Stimulated activated naive CD8-positive, alpha-beta T cell treated with anti-CD3 and anti-CD28 coated beads, Interleukin-15, Interleukin-2, amounts not matched to agents 100 U/mL and 50 U/mL, for 24 hours (primary cell): ENCODE data around the gene GRIA2.
"Not testable (repeated sequence)": the region's sequence is repeated elsewhere in the genome, so short reads cannot be mapped to it uniquely, and the experiment has no call there.

ENCODE experiments used
- ATAC-seq: fragments of 150-1000 bp; cut with Tn5 transposase; one replicate; pipeline ENCODE4 v1.10.0; 2021
- DNase-seq: peaks from one replicate; pipeline ENCODE4 v3.0.0; 2021

The GRIA2 gene

DNA sequence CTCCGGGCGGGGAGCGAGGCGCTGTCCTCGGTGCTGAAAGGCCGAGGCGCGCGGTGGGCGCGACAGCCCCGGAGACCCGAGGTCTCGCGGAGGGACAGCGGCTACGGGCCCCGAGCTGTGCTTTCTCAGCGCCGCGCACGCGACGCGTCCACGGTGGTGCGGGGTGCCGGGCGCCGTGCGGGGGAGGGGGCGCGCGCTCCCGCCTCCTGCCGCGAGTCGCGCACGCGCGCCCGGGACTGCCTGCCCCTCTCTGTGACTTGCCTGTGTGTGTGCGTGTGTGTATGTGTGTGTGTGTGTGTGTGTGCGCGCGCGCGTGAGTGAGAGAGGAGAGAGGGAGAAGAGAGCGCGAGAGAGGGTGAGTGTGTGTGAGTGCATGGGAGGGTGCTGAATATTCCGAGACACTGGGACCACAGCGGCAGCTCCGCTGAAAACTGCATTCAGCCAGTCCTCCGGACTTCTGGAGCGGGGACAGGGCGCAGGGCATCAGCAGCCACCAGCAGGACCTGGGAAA is at the start of gene GRIA2:
Gene GRIA2 (plus strand): TSS at position 358 of the 511 bp plus-strand sequence. CDS start 315 bp downstream, outside the sequence.
- peak; percentile 36 for ATAC-seq
- DNase-seq: peak; percentile 33

DNA sequence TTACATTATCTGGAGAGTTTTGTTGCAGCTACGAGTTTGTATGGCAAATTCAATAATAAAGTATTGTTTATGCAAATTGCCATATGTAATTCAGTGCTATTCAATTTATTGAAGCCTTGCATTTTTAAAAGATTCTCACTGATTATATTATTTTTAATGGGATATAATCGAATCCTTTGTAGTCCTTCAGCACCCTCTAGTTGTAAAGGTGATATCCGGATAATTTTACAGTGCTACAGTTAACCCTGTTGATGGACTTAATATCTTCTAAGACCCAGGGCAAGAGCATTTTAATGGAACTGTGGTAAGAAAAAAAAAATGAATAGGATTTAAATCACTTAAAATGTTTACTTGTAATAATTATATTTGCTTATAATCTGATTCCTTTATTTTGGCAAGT is 48.5 kb upstream of the GRIA2 start:
- ATAC-seq: no peak

DNA sequence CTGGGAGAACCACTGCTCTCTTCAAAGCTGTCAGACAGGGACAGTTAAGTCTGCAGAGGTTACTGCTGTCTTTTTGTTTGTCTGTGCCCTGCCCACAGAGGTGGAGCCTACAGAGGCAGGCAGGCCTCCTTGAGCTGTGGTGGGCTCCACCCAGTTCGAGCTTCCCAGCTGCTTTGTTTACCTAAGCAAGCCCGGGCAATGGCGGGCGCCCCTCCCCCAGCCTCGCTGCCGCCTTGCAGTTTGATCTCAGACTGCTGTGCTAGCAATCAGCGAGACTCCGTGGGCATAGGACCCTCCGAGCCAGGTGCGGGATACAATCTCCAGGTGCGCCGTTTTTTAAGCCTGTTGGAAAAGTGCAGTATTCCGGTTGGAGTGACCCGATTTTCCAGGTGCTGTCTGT is 40.3 kb upstream of the GRIA2 start:
- not testable (repeated sequence) for DNase-seq, ATAC-seq

More for the DNA sequence above, 48.5 kb upstream of the GRIA2 start:
- no peak for DNase-seq

DNA sequence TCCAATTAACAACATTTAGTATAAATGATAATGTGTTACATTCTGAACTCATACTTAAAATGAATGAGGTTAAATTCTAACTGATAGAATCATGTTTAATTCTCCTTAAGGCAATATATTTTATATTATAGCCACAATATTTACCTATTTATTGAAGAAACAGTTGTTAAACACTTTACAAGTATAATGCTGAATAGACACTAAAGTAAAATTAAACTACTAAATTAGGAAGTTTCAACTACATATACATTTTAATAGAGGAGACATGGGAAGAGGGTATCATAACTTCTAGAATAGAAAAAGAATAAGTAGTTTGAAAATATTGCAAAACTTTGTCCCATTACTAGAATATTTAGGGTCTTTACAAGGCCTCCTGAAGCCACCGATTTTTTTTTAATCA is 36.2 kb upstream of the GRIA2 start:
- DNase-seq (no peak), ATAC-seq (no peak)

DNA sequence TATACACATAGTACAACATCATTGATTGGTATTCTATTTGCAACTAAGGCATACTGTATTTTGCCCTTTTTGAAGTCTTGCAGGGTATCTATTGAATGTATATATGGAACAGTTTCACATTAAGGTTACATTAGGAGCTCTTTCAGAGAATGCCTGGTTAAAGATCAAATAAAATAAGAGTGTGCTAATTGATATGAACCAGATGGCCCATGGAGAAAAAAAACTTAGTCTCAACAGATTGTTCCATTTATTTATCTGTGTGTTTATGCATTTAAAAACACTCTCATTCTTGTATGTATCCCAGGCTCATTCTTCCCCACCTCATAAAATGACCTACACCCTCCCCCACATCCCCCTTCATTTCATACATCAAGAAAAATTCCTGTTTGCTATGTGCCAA is 35.2 kb upstream of the GRIA2 start:
- no peak for ATAC-seq

DNA sequence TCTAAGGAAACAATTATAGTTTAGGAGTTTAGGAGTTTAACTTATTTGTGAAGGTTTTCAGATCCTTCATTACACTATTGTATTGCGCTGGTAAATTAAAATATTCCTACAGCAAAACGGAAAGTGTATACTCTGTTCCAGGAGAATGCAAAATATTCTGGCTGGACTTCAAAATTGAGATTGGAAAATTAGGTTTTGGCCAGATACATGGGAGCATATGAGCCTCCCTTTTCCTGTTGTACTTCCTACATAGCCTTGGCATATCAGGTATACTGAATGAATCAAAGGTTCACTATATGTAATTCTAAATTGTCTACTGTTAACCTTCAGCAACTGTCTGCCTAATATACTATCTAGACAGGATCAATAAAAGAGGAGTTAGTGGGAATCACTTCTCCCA is 25.2 kb upstream of the GRIA2 start:
- ATAC-seq (no peak), DNase-seq (no peak)

More for the DNA sequence above, 35.2 kb upstream of the GRIA2 start:
- DNase-seq: no peak

GRCh38 chr4:157196046-157196445 is 24.5 kb upstream of the GRIA2 start:
- DNase-seq: no peak
- ATAC-seq: no peak

GRCh38 chr4:157204634-157205244 is 15.8 kb upstream of the GRIA2 start:
- ATAC-seq (no peak), DNase-seq (peak; percentile 25)

DNA sequence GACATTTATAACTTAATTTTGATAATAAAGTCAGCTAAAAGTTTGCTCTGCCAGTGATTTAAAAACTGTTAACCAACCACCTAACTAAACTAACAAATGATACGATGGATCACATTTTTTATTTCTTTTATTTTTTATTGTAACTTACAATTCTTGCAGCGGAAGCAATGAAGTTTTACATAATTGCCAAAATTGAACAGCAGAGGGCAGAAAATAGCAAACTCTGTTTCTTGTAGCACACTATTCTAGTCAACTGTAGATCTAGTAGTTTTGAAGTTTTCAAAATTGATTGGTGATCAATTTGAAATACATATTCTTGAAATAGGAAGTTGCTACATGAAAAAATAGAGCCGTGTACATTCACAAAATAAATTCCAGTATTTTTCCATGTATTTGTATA is 2.8 kb upstream of the GRIA2 start:
- no peak for ATAC-seq

GRCh38 chr4:157219711-157220370 is 687 bp upstream of the GRIA2 start:
- ATAC-seq (no peak), DNase-seq (no peak)

More for the DNA sequence above, 2.8 kb upstream of the GRIA2 start:
- DNase-seq: no peak

- ATAC-seq (no peak), DNase-seq (no peak)
Measured at GRCh38 chr4:157221426-157221894, 932 bp downstream of the GRIA2 start.

GRCh38 chr4:157221895-157222770 is 1.6 kb downstream of the GRIA2 start:
- DNase-seq: no peak
- no peak for ATAC-seq

GRCh38 chr4:157222771-157223160 is 2.2 kb downstream of the GRIA2 start:
- no peak for ATAC-seq
- no peak for DNase-seq

GRCh38 chr4:157223456-157223855 is 2.9 kb downstream of the GRIA2 start:
- DNase-seq (no peak), ATAC-seq (no peak)

DNA sequence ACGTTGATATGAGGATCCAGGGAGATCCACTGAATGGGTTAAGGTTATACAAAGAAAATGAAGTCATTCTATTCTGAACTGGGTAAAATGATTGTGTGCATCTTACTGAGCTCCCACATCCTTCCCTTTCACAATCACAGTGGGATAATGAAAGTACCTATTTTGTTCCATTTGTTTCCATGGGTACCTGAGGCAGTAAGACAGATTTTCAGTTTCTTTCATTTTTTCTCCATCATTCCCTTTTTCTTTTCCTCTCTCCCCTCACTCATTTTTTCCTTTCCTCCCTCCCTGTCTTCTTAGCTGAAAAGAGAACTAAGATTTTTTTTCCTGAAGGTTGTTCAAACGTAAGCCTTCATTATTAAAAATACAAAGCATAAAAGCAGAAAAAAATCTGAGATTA is 4.6 kb downstream of the GRIA2 start:
- DNase-seq: no peak
- no peak for ATAC-seq

DNA sequence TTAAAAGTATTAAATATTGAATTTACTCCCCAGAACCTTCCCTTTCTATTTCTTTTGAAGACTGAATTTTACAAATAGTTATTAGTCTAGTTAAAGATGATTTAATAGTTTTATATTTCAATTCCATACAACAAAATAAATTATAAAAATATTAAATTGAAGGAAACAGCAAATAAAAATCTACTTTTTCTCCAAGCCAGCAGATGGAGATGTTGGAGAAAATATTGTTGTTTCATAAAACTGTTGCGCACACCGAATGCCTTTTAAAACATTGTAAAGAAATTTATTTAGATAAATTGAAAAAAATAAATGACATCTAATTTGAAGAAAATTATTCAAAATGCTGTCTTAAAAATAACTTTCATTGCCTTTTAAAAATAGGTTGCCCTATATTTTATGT is 5.5 kb downstream of the GRIA2 start:
- no peak for DNase-seq
- no peak for ATAC-seq

- ATAC-seq (no peak), DNase-seq (no peak)
Measured at GRCh38 chr4:157226601-157227000, 6.1 kb downstream of the GRIA2 start.

DNA sequence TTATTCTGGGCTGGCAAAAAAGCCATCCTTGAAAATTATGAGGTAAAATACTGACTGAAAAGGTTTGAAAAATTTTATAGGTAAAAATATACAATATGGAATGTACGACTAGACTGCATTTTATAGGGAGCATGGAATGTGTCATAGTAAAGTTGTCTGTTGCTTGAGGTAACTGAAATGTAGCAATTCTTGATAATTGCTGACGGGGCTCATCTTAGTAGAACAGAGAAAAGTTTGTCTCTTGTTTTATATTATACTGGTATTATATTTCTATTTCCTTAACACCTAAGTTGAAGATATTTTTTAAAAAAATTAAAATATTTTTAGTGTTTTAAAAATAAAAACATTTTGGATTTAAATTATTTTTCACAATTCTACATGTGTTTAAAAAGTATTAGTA is 11.0 kb downstream of the GRIA2 start:
- ATAC-seq (no peak), DNase-seq (no peak)

GRCh38 chr4:157242871-157243270 is 22.3 kb downstream of the GRIA2 start:
- no peak for ATAC-seq
- DNase-seq: no peak

GRCh38 chr4:157244348-157244747 is 23.8 kb downstream of the GRIA2 start:
- DNase-seq: no peak
- ATAC-seq: no peak

- DNase-seq (no peak), ATAC-seq (no peak)
Measured at GRCh38 chr4:157245351-157245750, 24.8 kb downstream of the GRIA2 start.

DNA sequence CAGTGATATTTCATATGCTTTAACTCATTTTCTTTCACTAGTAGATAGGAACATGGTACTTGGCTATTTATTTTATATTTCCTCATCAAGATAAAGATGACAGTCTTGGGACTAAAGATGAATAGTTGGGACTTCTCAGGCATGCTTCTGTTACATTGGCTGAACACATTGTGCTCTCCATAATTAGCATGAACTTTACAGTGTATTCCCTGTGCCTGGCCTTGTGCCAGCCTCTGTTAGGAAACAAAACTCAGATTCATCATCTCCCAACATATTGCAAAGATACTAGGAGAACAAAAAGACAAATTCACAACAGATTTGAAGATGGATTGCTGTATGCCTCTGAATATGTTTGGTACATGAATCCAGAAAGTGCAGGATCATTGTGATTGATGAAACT is 26.4 kb downstream of the GRIA2 start:
- DNase-seq (no peak), ATAC-seq (no peak)

- ATAC-seq: not testable (repeated sequence)
Measured at GRCh38 chr4:157258165-157258564, 37.6 kb downstream of the GRIA2 start.

More at GRCh38 chr4:157258165-157258564, 37.6 kb downstream of the GRIA2 start:
- not testable (repeated sequence) for DNase-seq
